Ascending aorta (tissue), 2 donors: ENCODE data around the gene TGFBR3. TPM values are rescaled to one million over a fixed set of nuclear protein-coding genes. Genes with fewer than 3 reads are reported as not detected.

Experiments
- DNase-seq, 2 donors: peaks; one replicate each; pipeline ENCODE4 v3.0.0-alpha.2; 2019; ENCODE audit warnings: low spot score in 2 of 2
- H3K27ac ChIP-seq, 2 donors: fragments of 200-600 bp; sonication (generic); one replicate each; pipeline ENCODE4 v1.5.1; 2016 to 2017; ENCODE audit warnings: mild to moderate bottlenecking in 1 of 2
- H3K27me3 ChIP-seq: fragments of 200-600 bp; sonication (generic); one replicate; pipeline ENCODE4 v1.5.1; 2017
- H3K36me3 ChIP-seq, 2 donors: fragments of 200-600 bp; sonication (generic); one replicate each; pipeline ENCODE4 v1.5.1; 2016
- H3K4me1 ChIP-seq, 2 donors: fragments of 200-600 bp; sonication (generic); one replicate each; pipeline ENCODE4 v1.5.1; 2016 to 2017; ENCODE audit warnings: mild to moderate bottlenecking in 1 of 2
- H3K4me3 ChIP-seq, 2 donors: fragments of 200-600 bp; sonication (generic); one replicate each; pipeline ENCODE4 v1.5.1; 2016 to 2017; ENCODE audit warnings: mild to moderate bottlenecking in 1 of 2
- H3K9me3 ChIP-seq, 2 donors: fragments of 200-600 bp; sonication (generic); one replicate each; pipeline ENCODE4 v1.5.1; 2016
- CTCF ChIP-seq, 3 experiments: fragments of 200-600 bp in 2 of 3; fragments of 450-650 bp in 1 of 3; sonication (generic) in 2 of 3; IDR thresholded peaks; one replicate each; pipeline ENCODE4 v1.5.1; 2016 to 2019; ENCODE audit warnings: antibody characterized with exemption in 3 of 3, mild to moderate bottlenecking in 1 of 3, moderate library complexity in 1 of 3
- intact Hi-C: fragments of 100-400 bp; cut with DNase I; formaldehyde crosslinking; loops from one replicate; pipeline ENCODE4 v1.15.1; 2023
- total RNA-seq: library from RNA; depleted of rRNA; stranded (reverse); fragments of >200 nt; gene quantifications from one replicate; pipeline ENCODE4 v1.1.0, GENCODE V29; 2016

The TGFBR3 gene
- total RNA-seq, 1 donor from 2014 or later: 127 TPM

- no peaks in the 10 kb centered on the region for H3K9me3 ChIP-seq
- TF ChIP-seq CTCF (IDR thresholded peaks at IDR 0.05): no peak
- no peak overlapping the region for H3K4me3 ChIP-seq
- H3K27ac ChIP-seq: peak overlapping the region in 1 of 2 donors; percentile 50
- DNase-seq: no peak
- H3K4me1 ChIP-seq: peaks cover 0 to 4% of the 10 kb centered on the region in 2 donors
- H3K27me3 ChIP-seq: no peaks in the 10 kb centered on the region
- intact Hi-C loops: no loop called here
- no peaks in the 10 kb centered on the region for H3K36me3 ChIP-seq
Observed at GRCh38 chr1:91891454-91891853, 5.5 kb upstream of the TGFBR3 start.

- peaks cover 0 to 4% of the 10 kb centered on the region in 2 donors for H3K4me1 ChIP-seq
- TF ChIP-seq CTCF (IDR thresholded peaks at IDR 0.05): no peak
- no peak for DNase-seq
- H3K4me3 ChIP-seq: no peak overlapping the region
- no peaks in the 10 kb centered on the region for H3K36me3 ChIP-seq
- intact Hi-C loops: loop anchor here (5.0 to 10.0 kb wide), 6 partner anchors 37 to 338 kb away; no protein-coding TSS in a partner anchor
- no peak overlapping the region for H3K27ac ChIP-seq
- H3K27me3 ChIP-seq: no peaks in the 10 kb centered on the region
- no peaks in the 10 kb centered on the region for H3K9me3 ChIP-seq
Observed at GRCh38 chr1:91889717-91890459, 3.9 kb upstream of the TGFBR3 start.

GRCh38 chr1:91885213-91885715, 687 bp downstream of the TGFBR3 start:
- peak in 1 of 2 donors; percentile 67 for DNase-seq
- H3K4me3 ChIP-seq: peak overlapping the region; percentile 64 to 90
- peaks cover 0 to 10% of the 10 kb centered on the region in 2 donors for H3K4me1 ChIP-seq
- no peaks in the 10 kb centered on the region for H3K36me3 ChIP-seq
- H3K27me3 ChIP-seq: no peaks in the 10 kb centered on the region
- H3K27ac ChIP-seq: peak overlapping the region; percentile 83 to 95
- H3K9me3 ChIP-seq: no peaks in the 10 kb centered on the region
- no peak for TF ChIP-seq CTCF (IDR thresholded peaks at IDR 0.05)
- intact Hi-C loops: loop anchor here (2.0 to 10.0 kb wide), 8 partner anchors 32 to 333 kb away; no protein-coding TSS in a partner anchor

GRCh38 chr1:91884459-91885212, 1.3 kb downstream of the TGFBR3 start:
- Histone ChIP-seq H3K9me3 (no peaks in the 10 kb centered on the region), H3K4me1 (peaks cover 0 to 10% of the 10 kb centered on the region in 2 donors), H3K36me3 (no peaks in the 10 kb centered on the region), H3K4me3 (peak overlapping the region; percentile 64 to 90), H3K27ac (peak overlapping the region; percentile 83 to 95), H3K27me3 (no peaks in the 10 kb centered on the region)
- no peak for TF ChIP-seq CTCF (IDR thresholded peaks at IDR 0.05)
- DNase-seq: no peak
- intact Hi-C loops: loop anchor here (2.0 to 10.0 kb wide), 8 partner anchors 32 to 332 kb away; no protein-coding TSS in a partner anchor

- Histone ChIP-seq H3K27ac (no peak overlapping the region), H3K9me3 (no peaks in the 10 kb centered on the region), H3K36me3 (no peaks in the 10 kb centered on the region), H3K4me3 (peak overlapping the region; percentile 64 to 90), H3K4me1 (peaks cover 0 to 10% of the 10 kb centered on the region in 2 donors), H3K27me3 (no peaks in the 10 kb centered on the region)
- DNase-seq: no peak
- TF ChIP-seq CTCF (IDR thresholded peaks at IDR 0.05): peak in 1 of 3 experiments; percentile 43
- intact Hi-C loops: loop anchor here (10.0 kb wide), 1 partner anchor 99 kb away; no protein-coding TSS in a partner anchor
Observed at GRCh38 chr1:91883470-91883869, 2.5 kb downstream of the TGFBR3 start.
